DOHH2 (cell line): Measurements from ENCODE around the gene EPHA2.

Experiments used
- H3F3A ChIP-seq: fragments of 200-600 bp; sonication (generic), shearing (Covaris generic); 2 replicates; pipeline ENCODE4 v1.6.0; 2016; ENCODE audit warnings: antibody characterized with exemption, mild to moderate bottlenecking; ENCODE audit not compliant: control insufficient read depth, insufficient read depth
- H3K27ac ChIP-seq: fragments of 200-600 bp; sonication (generic); 2 replicates; pipeline ENCODE4 v1.5.1; 2014; ENCODE audit warnings: low read depth, mild to moderate bottlenecking, low read length, moderate library complexity
- H3K27me3 ChIP-seq: fragments of 200-600 bp; sonication (generic); 2 replicates; pipeline ENCODE4 v1.6.1; 2014; ENCODE audit warnings: mild to moderate bottlenecking, low read length, mixed read lengths; ENCODE audit not compliant: control insufficient read depth
- H3K36me3 ChIP-seq: fragments of 200-600 bp; sonication (generic); 2 replicates; pipeline ENCODE4 v1.6.1; 2014; ENCODE audit warnings: mild to moderate bottlenecking, low read length, moderate library complexity, mixed read lengths; ENCODE audit not compliant: control insufficient read depth
- H3K4me1 ChIP-seq: fragments of 200-600 bp; sonication (generic); 2 replicates; pipeline ENCODE4 v1.6.1; 2014; ENCODE audit warnings: mild to moderate bottlenecking, low read length, mixed read lengths; ENCODE audit not compliant: control insufficient read depth
- H3K4me2 ChIP-seq: fragments of 200-600 bp; sonication (generic); 2 replicates; pipeline ENCODE4 v1.6.0; 2014; ENCODE audit warnings: mild to moderate bottlenecking, low read length, moderate library complexity
- H3K4me3 ChIP-seq: fragments of 200-600 bp; sonication (generic); 2 replicates; pipeline ENCODE4 v1.5.1; 2014; ENCODE audit warnings: mild to moderate bottlenecking, low read length, mixed read lengths
- H3K79me2 ChIP-seq: fragments of 200-600 bp; sonication (generic); 2 replicates; pipeline ENCODE4 v1.6.1; 2014; ENCODE audit warnings: mild to moderate bottlenecking, low read length, mixed read lengths; ENCODE audit not compliant: control insufficient read depth
- H3K9me2 ChIP-seq: fragments of 200-600 bp; sonication (generic); replicated peaks from 2 replicates; pipeline ENCODE4 v1.6.1; 2014; ENCODE audit warnings: mild to moderate bottlenecking, low read length, mixed read lengths; ENCODE audit not compliant: control insufficient read depth
- H3K9me3 ChIP-seq: fragments of 200-600 bp; sonication (generic); 2 replicates; pipeline ENCODE4 v1.6.1; 2014; ENCODE audit warnings: antibody characterized with exemption, low read length, mixed read lengths; ENCODE audit not compliant: control insufficient read depth, insufficient read depth
- H4K20me1 ChIP-seq: fragments of 200-600 bp; sonication (generic); 2 replicates; pipeline ENCODE4 v1.6.0; 2014; ENCODE audit warnings: low read depth, mild to moderate bottlenecking, antibody characterized with exemption, low read length, moderate library complexity; ENCODE audit not compliant: control insufficient read depth, insufficient read depth
- EZH2phosphoT487 ChIP-seq: fragments of 200-600 bp; sonication (generic); IDR thresholded peaks from 2 replicates; pipeline ENCODE4 v1.6.1; 2017; ENCODE audit warnings: borderline replicate concordance, mild to moderate bottlenecking, antibody characterized with exemption, low read length, moderate library complexity, mixed read lengths
- TF ChIP-seq, protein P1 (sequence below): fragments of 200-600 bp; sonication (generic); IDR thresholded peaks from one replicate; pipeline ENCODE4 v1.5.1; 2014; ENCODE audit warnings: antibody characterized with exemption, mild to moderate bottlenecking, low read depth, low read length; ENCODE audit not compliant: poor library complexity, severe bottlenecking

The EPHA2 gene

DNA sequence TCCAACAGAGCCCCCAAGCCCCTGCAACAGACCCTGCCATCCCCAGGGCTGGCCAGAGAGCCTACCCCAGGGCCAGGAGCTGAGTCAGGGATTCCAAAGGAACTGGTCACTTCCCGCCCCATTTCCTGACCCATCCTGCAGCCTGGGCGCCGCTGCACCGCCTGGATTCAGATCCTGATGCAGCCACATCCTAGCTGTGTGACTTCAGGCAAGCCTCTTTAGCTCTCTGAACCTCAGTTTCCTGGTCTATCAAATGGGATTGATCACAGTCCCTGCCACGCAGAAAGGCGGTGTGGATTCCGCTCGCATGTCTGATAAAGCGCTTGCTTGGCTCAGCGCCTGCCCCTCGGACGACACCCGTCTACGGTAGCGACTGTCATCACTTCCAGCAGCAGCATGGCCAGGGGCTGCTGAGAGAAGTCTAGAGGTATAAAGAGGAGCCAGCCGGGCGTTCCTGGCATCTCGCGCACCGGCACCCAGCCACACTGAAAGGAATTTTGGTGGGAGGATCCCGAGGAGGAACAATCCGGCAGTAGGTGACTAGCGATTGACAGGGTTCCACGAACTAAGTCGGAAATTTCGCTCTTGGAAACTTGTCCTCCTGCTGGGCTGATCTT is 10.1 kb downstream of the EPHA2 start:
- no peaks in the 10 kb centered on the region for H3K79me2 ChIP-seq
- H3K4me3 ChIP-seq = no peak overlapping the region
- no peak overlapping the region for H3K4me2 ChIP-seq
- no peaks in the 10 kb centered on the region for H3K9me3 ChIP-seq
- H4K20me1 ChIP-seq = no peaks in the 10 kb centered on the region
- H3F3A ChIP-seq = no peaks in the 10 kb centered on the region
- H3K4me1 ChIP-seq = no peaks in the 10 kb centered on the region
- no peak overlapping the region for H3K27ac ChIP-seq
- peaks cover 8% of the 10 kb centered on the region; the same call in 1 of the 2 replicates for H3K27me3 ChIP-seq
- TF ChIP-seq EZH2phosphoT487 = no peak
- TF ChIP-seq, protein P1, sequence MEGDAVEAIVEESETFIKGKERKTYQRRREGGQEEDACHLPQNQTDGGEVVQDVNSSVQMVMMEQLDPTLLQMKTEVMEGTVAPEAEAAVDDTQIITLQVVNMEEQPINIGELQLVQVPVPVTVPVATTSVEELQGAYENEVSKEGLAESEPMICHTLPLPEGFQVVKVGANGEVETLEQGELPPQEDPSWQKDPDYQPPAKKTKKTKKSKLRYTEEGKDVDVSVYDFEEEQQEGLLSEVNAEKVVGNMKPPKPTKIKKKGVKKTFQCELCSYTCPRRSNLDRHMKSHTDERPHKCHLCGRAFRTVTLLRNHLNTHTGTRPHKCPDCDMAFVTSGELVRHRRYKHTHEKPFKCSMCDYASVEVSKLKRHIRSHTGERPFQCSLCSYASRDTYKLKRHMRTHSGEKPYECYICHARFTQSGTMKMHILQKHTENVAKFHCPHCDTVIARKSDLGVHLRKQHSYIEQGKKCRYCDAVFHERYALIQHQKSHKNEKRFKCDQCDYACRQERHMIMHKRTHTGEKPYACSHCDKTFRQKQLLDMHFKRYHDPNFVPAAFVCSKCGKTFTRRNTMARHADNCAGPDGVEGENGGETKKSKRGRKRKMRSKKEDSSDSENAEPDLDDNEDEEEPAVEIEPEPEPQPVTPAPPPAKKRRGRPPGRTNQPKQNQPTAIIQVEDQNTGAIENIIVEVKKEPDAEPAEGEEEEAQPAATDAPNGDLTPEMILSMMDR = no peak
- H3K9me2 ChIP-seq = no peaks in the 10 kb centered on the region
- H3K36me3 ChIP-seq = no peaks in the 10 kb centered on the region

DNA sequence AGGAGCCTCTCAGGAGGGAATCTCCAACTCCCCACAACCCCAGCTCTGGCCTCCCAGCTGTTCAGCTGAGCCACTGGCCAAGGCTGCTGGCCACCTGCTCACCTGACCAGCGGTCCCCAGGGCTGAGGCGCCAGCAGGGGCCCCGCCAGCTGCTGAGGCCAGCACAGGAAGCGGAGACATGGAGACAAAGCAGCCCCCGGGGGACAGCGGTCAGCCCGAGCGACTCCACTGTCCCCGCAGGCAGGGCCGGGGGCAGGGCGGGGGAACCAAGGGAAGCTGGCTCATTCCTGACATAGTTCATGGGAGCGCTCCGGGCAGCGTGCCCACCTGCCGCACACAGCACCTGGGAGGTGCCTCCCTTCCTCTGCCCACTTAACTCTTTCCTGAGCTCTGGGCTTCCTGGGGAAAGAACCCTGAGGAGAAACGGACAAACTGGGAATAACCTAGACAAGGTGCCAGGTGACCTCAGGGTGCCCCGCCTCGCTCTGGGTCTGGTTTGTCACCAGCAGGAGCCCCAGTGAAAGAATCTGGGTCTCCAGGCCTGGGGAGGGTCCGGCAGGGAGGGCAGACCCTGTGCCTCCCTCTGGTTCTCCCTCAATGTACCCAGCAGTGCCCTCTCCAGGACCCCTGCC is 10.7 kb downstream of the EPHA2 start:
- no peaks in the 10 kb centered on the region for H3F3A ChIP-seq
- H4K20me1 ChIP-seq = no peaks in the 10 kb centered on the region
- no peaks in the 10 kb centered on the region for H3K36me3 ChIP-seq
- TF ChIP-seq EZH2phosphoT487 = no peak
- TF ChIP-seq, protein P1 = no peak
- H3K9me3 ChIP-seq = no peaks in the 10 kb centered on the region
- no peak overlapping the region for H3K4me2 ChIP-seq
- peaks cover 8% of the 10 kb centered on the region; the same call in 1 of the 2 replicates for H3K27me3 ChIP-seq
- H3K27ac ChIP-seq = no peak overlapping the region
- no peaks in the 10 kb centered on the region for H3K4me1 ChIP-seq
- H3K9me2 ChIP-seq = no peaks in the 10 kb centered on the region
- H3K4me3 ChIP-seq = no peak overlapping the region
- H3K79me2 ChIP-seq = no peaks in the 10 kb centered on the region

DNA sequence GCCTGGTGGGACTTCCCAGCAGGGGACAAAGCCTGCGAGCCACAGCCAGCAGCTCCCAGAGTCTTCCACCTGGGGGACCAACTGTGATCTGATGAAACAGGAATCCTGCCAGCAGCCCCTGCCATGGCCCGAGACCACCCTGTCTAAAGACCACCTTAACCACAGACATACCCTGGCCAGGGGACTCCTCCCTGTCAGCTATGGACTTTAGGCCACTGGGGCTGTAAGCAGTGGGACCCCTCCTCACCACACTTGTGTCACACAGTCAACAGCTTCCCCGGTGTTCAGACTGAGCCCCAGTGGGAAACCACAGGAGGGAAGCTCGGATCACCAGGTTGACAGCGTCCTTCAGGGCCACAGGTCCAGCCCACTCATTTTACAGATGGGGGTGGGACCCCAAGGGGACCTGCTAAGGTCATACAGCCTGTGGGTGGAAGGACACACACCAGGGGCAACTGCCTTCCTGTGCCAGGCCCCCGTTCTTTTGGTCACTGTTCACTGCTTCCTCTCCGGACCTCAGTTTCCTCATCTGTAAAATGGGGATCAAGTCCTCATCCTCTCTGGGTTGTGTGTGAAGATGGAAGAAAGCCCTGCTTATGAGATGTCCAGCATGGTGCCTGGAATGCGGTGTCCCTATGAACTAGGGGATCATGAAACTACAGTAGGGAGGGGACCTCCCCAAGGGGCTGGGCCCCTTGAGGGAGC is 11.4 kb downstream of the EPHA2 start:
- Histone ChIP-seq H3K4me3 (no peak overlapping the region), H3K36me3 (no peaks in the 10 kb centered on the region), H3K27ac (no peak overlapping the region), H3K9me2 (no peaks in the 10 kb centered on the region), H3K27me3 (peaks cover 8% of the 10 kb centered on the region; the same call in 1 of the 2 replicates), H3K4me1 (no peaks in the 10 kb centered on the region), H3K9me3 (no peaks in the 10 kb centered on the region), H3F3A (no peaks in the 10 kb centered on the region), H3K4me2 (no peak overlapping the region), H4K20me1 (no peaks in the 10 kb centered on the region), H3K79me2 (no peaks in the 10 kb centered on the region)
- no peak for TF ChIP-seq EZH2phosphoT487
- TF ChIP-seq, protein P1 = no peak
